Trophoblast cell (in vitro differentiated cells and primary cell): ENCODE measurements around the gene RBBP6.

Experiments used
- DNase-seq, 2 donors: peaks; one replicate each; pipeline ENCODE4 v3.0.0-alpha.2; 2016
- H2AFZ ChIP-seq: 2 replicates; pipeline ENCODE4 v1.6.1; 2013; ENCODE audit warnings: low read length, moderate library complexity, mild to moderate bottlenecking; ENCODE audit not compliant: insufficient read depth, poor library complexity
- H2AK5ac ChIP-seq: 2 replicates; pipeline ENCODE4 v1.6.1; 2013; ENCODE audit warnings: mild to moderate bottlenecking, low read length
- H2BK120ac ChIP-seq: 2 replicates; pipeline ENCODE4 v1.6.1; 2013; ENCODE audit warnings: low read length, mild to moderate bottlenecking, moderate library complexity; ENCODE audit not compliant: insufficient read depth, poor library complexity
- H2BK12ac ChIP-seq: 2 replicates; pipeline ENCODE4 v1.6.1; 2013; ENCODE audit warnings: mild to moderate bottlenecking, low read length, moderate library complexity
- H2BK5ac ChIP-seq: 2 replicates; pipeline ENCODE4 v1.6.1; 2013; ENCODE audit warnings: low read length, low read depth, moderate library complexity, mild to moderate bottlenecking; ENCODE audit not compliant: poor library complexity
- H3K14ac ChIP-seq: 2 replicates; pipeline ENCODE4 v1.6.1; 2013; ENCODE audit warnings: mild to moderate bottlenecking, low read length
- H3K18ac ChIP-seq: 2 replicates; pipeline ENCODE4 v1.6.1; 2013; ENCODE audit warnings: mild to moderate bottlenecking, low read length
- H3K23ac ChIP-seq: 2 replicates; pipeline ENCODE4 v1.6.1; 2013; ENCODE audit warnings: low read length
- H3K27ac ChIP-seq: 2 replicates; pipeline ENCODE4 v1.5.1; 2013; ENCODE audit warnings: low read depth, mild to moderate bottlenecking, inconsistent platforms, low read length, moderate library complexity
- H3K27me3 ChIP-seq: 2 replicates; pipeline ENCODE4 v1.6.1; 2013; ENCODE audit warnings: inconsistent platforms, mild to moderate bottlenecking, low read length, moderate library complexity; ENCODE audit not compliant: insufficient read depth
- H3K36me3 ChIP-seq, 2 experiments: 1 replicate in 1 of 2; 2 replicates in 1 of 2; pipeline ENCODE4 v1.6.1; 2013; ENCODE audit warnings: low read length in 2 of 2, mild to moderate bottlenecking in 2 of 2, moderate library complexity in 1 of 2; ENCODE audit not compliant: insufficient read depth in 2 of 2, control insufficient read depth in 1 of 2
- H3K4ac ChIP-seq: 2 replicates; pipeline ENCODE4 v1.6.1; 2013; ENCODE audit warnings: low read depth, mild to moderate bottlenecking, low read length, moderate library complexity
- H3K4me1 ChIP-seq, 2 experiments: 1 replicate in 1 of 2; 2 replicates in 1 of 2; pipeline ENCODE4 v1.6.1; 2013; ENCODE audit warnings: low read length in 2 of 2, mild to moderate bottlenecking in 2 of 2, moderate library complexity in 1 of 2; ENCODE audit not compliant: insufficient read depth in 2 of 2, control insufficient read depth in 1 of 2
- H3K4me2 ChIP-seq: 2 replicates; pipeline ENCODE4 v1.6.1; 2013; ENCODE audit warnings: inconsistent platforms, mild to moderate bottlenecking, low read length, moderate library complexity
- H3K4me3 ChIP-seq: 2 replicates; pipeline ENCODE4 v1.5.1; 2013; ENCODE audit warnings: mild to moderate bottlenecking, low read depth, low read length, inconsistent platforms
- H3K79me1 ChIP-seq: one replicate; pipeline ENCODE4 v1.6.1; 2013; ENCODE audit warnings: low read length
- H3K79me2 ChIP-seq: 2 replicates; pipeline ENCODE4 v1.6.1; 2013; ENCODE audit warnings: low read length, mild to moderate bottlenecking; ENCODE audit not compliant: control insufficient read depth, insufficient read depth, poor library complexity
- H3K9ac ChIP-seq: 2 replicates; pipeline ENCODE4 v1.6.1; 2013; ENCODE audit warnings: mild to moderate bottlenecking, low read length
- H3K9me3 ChIP-seq: 2 replicates; pipeline ENCODE4 v1.6.1; 2013; ENCODE audit warnings: low read depth, mild to moderate bottlenecking, control low read depth, inconsistent platforms, low read length; ENCODE audit not compliant: insufficient read depth
- H4K12ac ChIP-seq: 2 replicates; pipeline ENCODE4 v1.6.1; 2013; ENCODE audit warnings: low read depth, mild to moderate bottlenecking, low read length, moderate library complexity
- H4K8ac ChIP-seq: 2 replicates; pipeline ENCODE4 v1.6.1; 2013; ENCODE audit warnings: low read depth, mild to moderate bottlenecking, low read length, moderate library complexity
- H4K91ac ChIP-seq: one replicate; pipeline ENCODE4 v1.6.1; 2013; ENCODE audit warnings: low read depth, mild to moderate bottlenecking, low read length, moderate library complexity
- WGBS: extraction: QIAGEN DNeasy Blood & Tissue Kit; methylation state at CpG from one replicate; pipeline ENCODE4 v1.1.7; 2013; ENCODE audit warnings: missing lambda C conversion rate; ENCODE audit not compliant: insufficient read length, insufficient coverage; ENCODE audit errors: extremely low coverage; 5-methylcytosine and 5-hydroxymethylcytosine counted together

The RBBP6 gene

DNA sequence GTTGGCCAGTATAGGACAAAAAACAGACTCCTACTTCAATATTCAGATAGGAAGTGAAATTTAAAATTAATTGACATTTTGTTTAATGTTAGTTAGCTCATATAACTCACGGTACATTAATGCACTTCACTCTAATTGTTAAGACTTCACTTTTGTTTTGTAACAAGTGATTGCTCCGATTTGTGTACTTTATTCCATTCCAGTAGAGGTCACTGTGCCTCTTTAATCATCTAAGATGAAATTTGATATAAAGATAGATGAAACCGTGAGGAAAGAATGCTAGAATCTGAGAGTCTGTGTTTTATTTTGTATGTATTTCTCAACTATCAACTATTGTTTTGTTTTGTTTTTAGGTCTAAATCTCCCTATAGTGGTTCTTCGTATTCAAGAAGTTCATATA, 29.0 kb downstream of the RBBP6 start:
- H4K12ac ChIP-seq = no peak overlapping the region
- no peak overlapping the region for H2BK120ac ChIP-seq
- no peak overlapping the region for H3K18ac ChIP-seq
- H2BK12ac ChIP-seq = no peak overlapping the region
- WGBS = no CpG with 5 or more reads among the region's 4 CpGs
- peaks cover 20 to 39% of the 10 kb centered on the region in 2 experiments for H3K36me3 ChIP-seq
- H2BK5ac ChIP-seq = no peak overlapping the region
- no peaks in the 10 kb centered on the region for H3K27me3 ChIP-seq
- H3K4me1 ChIP-seq = no peaks in the 10 kb centered on the region
- no peak overlapping the region for H3K23ac ChIP-seq
- no peak overlapping the region for H4K91ac ChIP-seq
- no peak overlapping the region for H2AFZ ChIP-seq
- no peak overlapping the region for H4K8ac ChIP-seq
- H3K4ac ChIP-seq = no peak overlapping the region
- no peaks in the 10 kb centered on the region for H3K9me3 ChIP-seq
- no peaks in the 10 kb centered on the region for H3K79me2 ChIP-seq
- no peak overlapping the region for H3K4me3 ChIP-seq
- H3K14ac ChIP-seq = no peak overlapping the region
- H3K27ac ChIP-seq = no peak overlapping the region
- no peak overlapping the region for H3K4me2 ChIP-seq
- H3K9ac ChIP-seq = no peak overlapping the region
- H2AK5ac ChIP-seq = no peak overlapping the region
- no peak for DNase-seq
- H3K79me1 ChIP-seq = no peaks in the 10 kb centered on the region

DNA sequence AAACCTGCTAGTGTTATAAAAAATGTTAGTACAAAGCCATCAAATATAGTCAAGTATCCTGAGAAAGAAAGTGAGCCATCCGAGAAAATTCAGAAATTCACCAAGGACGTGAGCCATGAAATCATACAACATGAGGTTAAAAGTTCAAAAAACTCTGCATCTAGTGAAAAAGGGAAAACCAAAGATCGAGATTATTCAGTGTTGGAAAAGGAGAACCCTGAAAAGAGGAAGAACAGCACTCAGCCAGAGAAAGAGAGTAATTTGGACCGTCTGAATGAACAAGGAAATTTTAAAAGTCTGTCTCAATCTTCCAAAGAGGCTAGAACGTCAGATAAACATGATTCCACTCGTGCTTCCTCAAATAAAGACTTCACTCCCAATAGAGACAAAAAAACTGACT, 31.7 kb downstream of the RBBP6 start:
- Histone ChIP-seq H3K18ac (no peak overlapping the region), H3K79me1 (no peaks in the 10 kb centered on the region), H3K27ac (no peak overlapping the region), H3K14ac (no peak overlapping the region), H3K23ac (no peak overlapping the region), H3K4ac (no peak overlapping the region), H3K4me2 (no peak overlapping the region), H4K12ac (no peak overlapping the region), H3K4me3 (no peak overlapping the region), H2BK12ac (no peak overlapping the region), H4K8ac (no peak overlapping the region), H3K9ac (no peak overlapping the region), H3K36me3 (peaks cover 13 to 26% of the 10 kb centered on the region in 2 experiments), H2BK5ac (no peak overlapping the region), H3K27me3 (no peaks in the 10 kb centered on the region), H4K91ac (no peak overlapping the region), H2BK120ac (no peak overlapping the region), H2AFZ (no peak overlapping the region), H3K79me2 (no peaks in the 10 kb centered on the region), H3K9me3 (peaks cover 5% of the 10 kb centered on the region), H2AK5ac (no peak overlapping the region), H3K4me1 (no peaks in the 10 kb centered on the region)
- no CpG with 5 or more reads among the region's 6 CpGs for WGBS
- DNase-seq = no peak

DNA sequence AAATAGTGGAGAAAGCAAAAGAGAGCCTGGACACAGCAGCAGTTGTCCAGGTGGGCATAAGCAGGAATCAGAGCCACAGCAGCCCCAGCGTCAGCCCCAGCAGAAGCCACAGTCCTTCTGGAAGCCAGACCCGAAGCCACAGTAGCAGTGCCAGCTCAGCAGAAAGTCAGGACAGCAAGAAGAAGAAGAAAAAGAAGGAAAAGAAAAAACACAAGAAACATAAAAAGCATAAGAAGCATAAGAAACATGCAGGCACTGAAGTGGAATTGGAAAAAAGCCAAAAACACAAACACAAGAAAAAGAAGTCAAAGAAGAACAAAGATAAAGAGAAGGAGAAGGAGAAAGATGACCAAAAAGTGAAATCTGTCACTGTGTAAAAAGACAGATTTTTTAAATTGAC, 32.7 kb downstream of the RBBP6 start:
- Histone ChIP-seq H3K9me3 (peaks cover 5% of the 10 kb centered on the region), H3K4me2 (no peak overlapping the region), H3K23ac (no peak overlapping the region), H2BK12ac (no peak overlapping the region), H3K18ac (no peak overlapping the region), H2BK120ac (no peak overlapping the region), H2AFZ (no peak overlapping the region), H3K4me1 (no peaks in the 10 kb centered on the region), H2BK5ac (no peak overlapping the region), H3K27me3 (no peaks in the 10 kb centered on the region), H3K79me1 (no peaks in the 10 kb centered on the region), H3K14ac (no peak overlapping the region), H3K4ac (no peak overlapping the region), H2AK5ac (no peak overlapping the region), H3K27ac (no peak overlapping the region), H3K36me3 (peaks cover 7 to 20% of the 10 kb centered on the region in 2 experiments), H3K9ac (no peak overlapping the region), H4K91ac (no peak overlapping the region), H4K8ac (no peak overlapping the region), H3K4me3 (no peak overlapping the region), H3K79me2 (no peaks in the 10 kb centered on the region), H4K12ac (no peak overlapping the region)
- no CpG with 5 or more reads among the region's 2 CpGs for WGBS
- no peak for DNase-seq

DNA sequence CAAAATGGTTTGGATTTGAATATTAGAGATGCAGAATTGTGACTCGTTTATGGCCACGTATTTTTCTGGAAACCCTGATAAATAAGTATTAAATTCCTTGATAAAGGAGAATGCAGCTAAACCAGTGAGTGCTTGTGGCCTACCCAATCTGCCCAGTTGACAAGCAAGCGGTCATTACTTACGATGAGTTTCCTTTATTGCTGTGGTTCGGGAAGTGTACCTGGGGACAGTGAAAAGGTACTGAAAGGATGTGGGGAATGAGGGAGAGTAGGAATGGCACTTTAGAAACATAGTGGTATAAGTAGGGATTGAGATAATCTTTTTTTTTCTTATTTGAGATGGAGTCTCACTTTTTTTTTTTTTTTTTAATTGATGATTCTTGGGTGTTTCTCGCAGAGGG, 33.8 kb downstream of the RBBP6 start:
- Histone ChIP-seq H3K4ac (no peak overlapping the region), H2AFZ (no peak overlapping the region), H3K23ac (no peak overlapping the region), H3K27ac (no peak overlapping the region), H3K79me2 (no peaks in the 10 kb centered on the region), H3K9me3 (peaks cover 5% of the 10 kb centered on the region), H4K12ac (no peak overlapping the region), H3K18ac (no peak overlapping the region), H3K14ac (no peak overlapping the region), H3K36me3 (peaks cover 5 to 17% of the 10 kb centered on the region in 2 experiments), H3K4me1 (no peaks in the 10 kb centered on the region), H2BK12ac (no peak overlapping the region), H3K4me3 (no peak overlapping the region), H4K91ac (no peak overlapping the region), H2BK5ac (no peak overlapping the region), H3K4me2 (no peak overlapping the region), H2BK120ac (no peak overlapping the region), H3K27me3 (no peaks in the 10 kb centered on the region), H4K8ac (no peak overlapping the region), H3K9ac (no peak overlapping the region), H2AK5ac (no peak overlapping the region), H3K79me1 (no peaks in the 10 kb centered on the region)
- DNase-seq = no peak
- WGBS = 100% methylated on average over 1 of the region's 6 CpGs
